Kidney epithelial cell (primary cell): ENCODE results near the gene MCM8. TPM values are rescaled to one million over a fixed set of nuclear protein-coding genes. Genes with fewer than 3 reads are reported as not detected.

Source experiments
- DNase-seq: peaks from one replicate; pipeline ENCODE4 v3.0.0-alpha.2; 2010; ENCODE audit warnings: low read depth
- H3K27me3 ChIP-seq: 2 replicates; pipeline ENCODE4 v1.6.0; 2011; ENCODE audit warnings: low read length; ENCODE audit not compliant: control insufficient read depth, insufficient read depth
- H3K36me3 ChIP-seq: 2 replicates; pipeline ENCODE4 v1.5.1; 2011; ENCODE audit warnings: low read length; ENCODE audit not compliant: control insufficient read depth, insufficient read depth
- H3K4me3 ChIP-seq: 2 replicates; pipeline ENCODE4 v1.5.1; 2011; ENCODE audit warnings: low read depth, mild to moderate bottlenecking, control low read depth, low read length
- CTCF ChIP-seq: IDR thresholded peaks from 2 replicates; pipeline ENCODE4 v1.5.1; 2011; ENCODE audit warnings: mild to moderate bottlenecking, moderate library complexity, low read length, control low read depth, inconsistent platforms; ENCODE audit not compliant: insufficient read depth, poor library complexity, severe bottlenecking
- total RNA-seq: library from RNA; depleted of rRNA; stranded (reverse); fragments of >200 nt; gene quantifications from 2 replicates; pipeline ENCODE4 v1.2.3, GENCODE V29; 2015

The MCM8 gene
- total RNA-seq, 1 donor from 2014 or later: 6.1 TPM

GRCh38 chr20:6034134-6034969 is 83.9 kb downstream of the MCM8 start:
- TF ChIP-seq CTCF: no peak
- DNase-seq: no peak
- Histone ChIP-seq H3K36me3 (no peaks in the 10 kb centered on the region), H3K4me3 (no peak overlapping the region), H3K27me3 (no peaks in the 10 kb centered on the region)

DNA sequence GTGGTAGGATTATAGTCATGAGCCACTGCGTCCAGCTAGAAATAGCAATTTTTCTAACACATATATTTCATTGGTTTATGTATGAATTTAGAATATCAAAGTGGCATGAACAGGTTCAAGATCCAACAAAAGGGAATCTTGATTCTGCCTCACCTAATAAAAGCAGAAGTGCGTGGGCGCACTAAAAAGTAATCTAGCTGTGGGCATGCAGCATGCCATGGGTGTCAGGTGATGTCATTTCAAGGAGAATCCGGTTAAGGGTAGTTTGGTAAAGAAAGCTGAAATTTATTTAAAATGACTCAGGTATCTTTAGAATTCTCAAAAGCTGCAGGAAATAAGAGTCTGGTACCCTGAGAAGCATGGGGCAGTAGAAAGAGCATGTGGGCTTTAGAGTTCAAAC is 85.8 kb downstream of the MCM8 start:
- TF ChIP-seq CTCF: no peak
- H3K36me3 ChIP-seq: no peaks in the 10 kb centered on the region

DNA sequence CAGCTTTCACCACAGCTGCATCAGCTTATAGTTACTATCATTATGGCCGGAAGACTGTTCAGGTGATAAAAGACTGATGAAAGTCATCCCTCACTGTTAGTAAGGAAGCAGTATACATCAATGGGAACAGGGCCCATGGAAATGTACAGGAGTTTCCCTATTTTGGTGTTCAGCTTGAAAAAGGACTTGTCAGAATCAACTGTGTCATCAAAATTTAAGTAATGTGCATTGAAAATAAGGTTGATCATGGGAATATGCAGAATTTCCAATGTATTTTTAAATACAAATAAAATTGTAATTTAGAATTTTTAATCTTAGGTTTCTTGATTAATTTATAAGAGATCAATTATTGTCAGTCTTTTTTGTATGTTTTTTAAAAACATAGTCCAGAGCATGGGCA is 86.6 kb downstream of the MCM8 start:
- H3K27me3 ChIP-seq: no peaks in the 10 kb centered on the region
- H3K36me3 ChIP-seq: no peaks in the 10 kb centered on the region
- no peak overlapping the region for H3K4me3 ChIP-seq
- no peak for DNase-seq
- no peak for TF ChIP-seq CTCF

More for the DNA sequence above, 85.8 kb downstream of the MCM8 start:
- H3K4me3 ChIP-seq: no peak overlapping the region
- no peaks in the 10 kb centered on the region for H3K27me3 ChIP-seq
- DNase-seq: no peak

DNA sequence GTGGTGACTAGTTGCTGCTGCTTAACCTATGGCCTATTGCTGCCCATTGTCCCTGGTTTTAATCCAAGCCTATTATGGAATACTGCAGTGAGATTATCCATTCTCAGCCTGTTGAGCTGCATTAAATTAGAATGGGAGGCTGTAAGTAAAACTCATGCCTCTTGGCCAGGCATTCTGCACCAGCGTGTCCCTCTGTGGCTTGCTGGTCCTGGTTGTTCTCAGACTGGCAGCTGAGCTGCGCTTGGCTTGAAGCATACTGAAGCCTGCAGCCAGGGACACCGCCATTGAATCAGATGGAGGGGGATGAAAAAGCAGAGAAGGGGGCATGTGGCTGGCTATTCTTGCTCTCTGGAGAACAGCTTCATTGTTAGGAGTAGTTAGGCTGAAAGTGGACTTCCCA is 87.8 kb downstream of the MCM8 start:
- no peak for TF ChIP-seq CTCF
- no peak for DNase-seq
- Histone ChIP-seq H3K36me3 (peaks cover 2% of the 10 kb centered on the region), H3K27me3 (no peaks in the 10 kb centered on the region), H3K4me3 (no peak overlapping the region)

DNA sequence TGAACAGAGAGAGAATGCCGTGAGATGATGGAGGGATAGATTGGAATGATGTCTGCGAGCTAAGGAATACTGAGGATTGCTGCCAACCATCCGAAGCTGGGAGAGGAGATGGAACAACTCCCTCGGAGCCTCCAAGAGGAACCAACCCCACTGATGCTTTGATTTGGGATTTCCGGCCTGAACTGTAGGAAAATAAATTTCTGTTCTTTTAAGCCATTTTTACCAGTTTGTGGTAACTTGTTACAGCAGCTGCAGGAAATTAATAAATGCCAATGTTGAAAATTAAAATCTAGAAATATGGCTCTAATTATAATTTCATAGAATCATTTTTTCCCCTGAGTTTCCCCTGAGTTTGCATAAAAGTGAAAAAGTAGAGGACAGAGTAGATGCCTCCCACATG is 89.3 kb downstream of the MCM8 start:
- H3K4me3 ChIP-seq: no peak overlapping the region
- no peak for TF ChIP-seq CTCF
- H3K36me3 ChIP-seq: peaks cover 2% of the 10 kb centered on the region
- no peak for DNase-seq
- H3K27me3 ChIP-seq: no peaks in the 10 kb centered on the region

DNA sequence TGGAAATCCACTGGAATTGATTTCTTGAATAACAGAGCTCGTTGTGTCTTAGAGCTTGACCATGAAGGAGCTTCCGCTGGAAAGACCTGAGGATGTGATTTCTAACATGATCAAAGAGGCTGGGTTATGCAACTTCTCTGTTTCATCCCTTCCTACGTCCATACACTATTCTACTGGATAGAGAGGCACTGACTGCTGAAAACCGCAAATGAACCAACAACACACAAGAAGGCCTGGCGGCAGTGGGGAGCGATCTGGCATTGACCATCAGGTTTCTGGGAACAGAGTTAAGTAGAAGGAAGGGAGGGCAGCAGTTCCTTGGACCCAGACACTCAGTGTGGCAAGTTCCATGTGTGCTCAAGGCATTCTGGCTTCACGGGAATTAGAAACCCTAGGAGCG is 90.1 kb downstream of the MCM8 start:
- Histone ChIP-seq H3K36me3 (peaks cover 2% of the 10 kb centered on the region), H3K27me3 (no peaks in the 10 kb centered on the region), H3K4me3 (no peak overlapping the region)
- no peak for DNase-seq
- no peak for TF ChIP-seq CTCF
